Colon (tissue), 2 donors: ENCODE measurements around the gene KEAP1.

Experiments used
- FAIRE-seq: peaks from 2 replicates; lab custom pipeline; 2012; peaks lifted over from hg19 to GRCh38; lab: Jason Lieb, UNC
- donor health status: control.
- donor health status: control.

KEAP1 gene

GRCh38 chr19:10523135-10523636 lies 20.0 kb upstream of the KEAP1 start:
- FAIRE-seq, result no peak

GRCh38 chr19:10521461-10522171 lies 18.5 kb upstream of the KEAP1 start:
- FAIRE-seq, result no peak

- no peak for FAIRE-seq
Observed at GRCh38 chr19:10520652-10521318, 17.6 kb upstream of the KEAP1 start.

- no peak for FAIRE-seq
Observed at GRCh38 chr19:10519421-10519820, 16.3 kb upstream of the KEAP1 start.

DNA sequence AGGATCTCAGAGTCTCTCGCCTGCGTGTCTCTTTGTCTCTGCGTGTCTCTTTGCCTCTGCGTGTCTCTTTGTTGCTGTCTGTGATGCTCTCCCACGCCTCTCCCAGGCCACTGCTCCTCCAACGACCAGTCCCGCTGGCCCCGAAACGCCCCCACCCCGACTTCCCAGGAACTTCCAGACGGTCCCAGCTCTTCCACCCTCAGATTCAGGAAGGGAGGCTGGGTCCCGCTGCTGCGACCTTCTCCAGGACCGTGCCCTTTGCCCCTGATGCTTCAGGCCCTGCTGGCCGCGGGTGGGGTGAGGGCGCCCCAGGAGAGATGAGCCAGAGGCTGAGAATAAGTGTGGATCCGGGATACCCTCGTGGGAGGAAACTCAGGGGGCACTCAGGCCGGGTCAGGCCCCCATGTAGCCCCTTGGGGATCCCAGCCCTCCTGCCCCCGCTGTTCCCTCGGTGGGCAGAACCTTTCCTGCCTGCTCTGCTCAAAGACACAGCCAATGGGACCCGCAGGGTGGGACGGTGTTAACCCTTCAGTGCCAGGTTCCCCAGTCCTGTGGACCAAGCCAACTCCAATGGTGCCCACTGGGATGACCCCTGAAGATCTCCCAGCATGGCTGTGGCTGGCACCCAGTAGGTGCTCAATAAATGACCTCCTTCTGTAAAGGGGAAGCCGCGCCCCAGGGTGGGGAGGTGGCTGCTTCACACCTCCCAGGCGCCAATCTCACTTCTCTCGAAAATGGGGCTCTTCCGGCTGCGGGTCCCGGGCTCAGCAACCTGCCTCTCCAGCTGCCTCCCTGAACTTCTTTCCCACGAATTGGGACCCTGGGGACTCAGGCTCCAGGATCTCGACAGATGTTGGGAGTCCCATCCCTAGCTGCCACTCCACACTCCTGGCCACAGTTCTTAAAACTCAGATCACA lies 15.5 kb upstream of the KEAP1 start:
- FAIRE-seq, result no peak

- FAIRE-seq, result no peak
Observed at GRCh38 chr19:10517760-10518443, 14.7 kb upstream of the KEAP1 start.

DNA sequence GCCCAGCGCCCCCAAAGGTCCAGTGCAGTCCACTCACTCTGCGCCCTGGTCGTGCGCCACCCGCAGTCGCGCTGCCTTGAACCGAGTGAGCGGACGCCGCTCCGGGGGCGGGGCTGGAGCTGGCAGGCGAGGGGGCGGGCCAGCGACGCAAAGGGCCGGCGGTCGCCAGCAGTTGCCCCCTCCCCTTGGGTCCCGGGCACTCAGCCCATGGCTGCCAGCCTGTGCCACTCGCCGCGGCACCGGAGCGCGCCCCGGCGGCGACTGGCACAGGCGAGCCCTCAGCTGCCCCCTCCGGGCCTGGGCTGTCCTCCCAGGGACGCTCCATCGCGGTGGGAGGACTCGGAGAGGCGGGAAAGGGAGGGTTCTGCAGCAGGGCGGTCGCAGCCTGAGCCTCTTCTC lies 14.2 kb upstream of the KEAP1 start, which contains the start of gene S1PR5:
TSS of gene S1PR5 (minus strand) at position 87 of the 399 bp plus-strand sequence. CDS start 2,436 bp downstream, outside the sequence.
- no peak for FAIRE-seq

- no peak for FAIRE-seq
Observed at GRCh38 chr19:10516671-10517286, 13.6 kb upstream of the KEAP1 start.

- no peak for FAIRE-seq
Observed at GRCh38 chr19:10516064-10516385, 12.9 kb upstream of the KEAP1 start.

GRCh38 chr19:10514211-10515145 lies 11.3 kb upstream of the KEAP1 start:
- no peak for FAIRE-seq

DNA sequence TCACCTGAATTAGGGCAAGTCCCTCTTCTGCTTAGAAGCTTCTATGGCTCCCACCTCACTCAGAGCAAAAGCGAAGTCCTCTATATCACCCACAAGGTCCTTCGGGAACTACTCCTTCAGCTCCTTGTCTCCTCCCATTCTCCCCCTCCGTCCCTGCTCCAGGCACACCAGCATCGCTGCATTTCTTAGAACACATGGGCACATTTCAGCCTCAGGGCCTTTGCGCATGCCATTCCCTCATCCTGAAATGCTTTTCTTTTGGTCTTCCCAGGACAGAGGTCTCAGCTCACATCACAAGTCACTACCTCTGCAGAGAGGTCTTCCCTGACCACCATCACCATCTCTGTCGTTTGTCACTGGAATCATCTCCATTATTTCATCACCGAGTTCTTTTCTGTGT lies 10.1 kb upstream of the KEAP1 start:
- no peak for FAIRE-seq

DNA sequence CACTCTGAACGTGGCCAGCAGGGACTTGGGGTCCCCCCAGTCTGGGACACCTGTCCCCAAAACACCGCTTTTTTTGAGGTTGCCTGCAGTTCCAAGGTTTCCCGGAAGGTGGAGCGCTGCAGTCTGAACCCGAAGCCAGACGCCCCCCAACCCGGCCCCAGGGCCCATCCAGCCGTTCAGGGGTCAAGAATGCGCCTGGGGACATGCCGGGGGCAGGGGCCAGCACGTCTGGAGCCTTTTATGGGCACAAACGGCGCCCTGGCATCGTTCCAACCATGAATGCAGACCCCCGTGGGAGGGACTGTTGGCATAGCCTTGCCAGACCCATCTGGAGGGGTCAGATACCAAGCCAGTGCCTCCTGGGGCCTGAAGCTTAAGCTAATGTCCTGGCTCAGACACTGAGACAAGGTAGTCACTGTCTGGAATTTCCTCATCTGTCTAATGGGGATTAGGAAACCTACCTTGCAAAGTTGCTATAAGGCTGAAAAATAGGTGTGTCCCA lies 7.2 kb upstream of the KEAP1 start:
- FAIRE-seq, result no peak

DNA sequence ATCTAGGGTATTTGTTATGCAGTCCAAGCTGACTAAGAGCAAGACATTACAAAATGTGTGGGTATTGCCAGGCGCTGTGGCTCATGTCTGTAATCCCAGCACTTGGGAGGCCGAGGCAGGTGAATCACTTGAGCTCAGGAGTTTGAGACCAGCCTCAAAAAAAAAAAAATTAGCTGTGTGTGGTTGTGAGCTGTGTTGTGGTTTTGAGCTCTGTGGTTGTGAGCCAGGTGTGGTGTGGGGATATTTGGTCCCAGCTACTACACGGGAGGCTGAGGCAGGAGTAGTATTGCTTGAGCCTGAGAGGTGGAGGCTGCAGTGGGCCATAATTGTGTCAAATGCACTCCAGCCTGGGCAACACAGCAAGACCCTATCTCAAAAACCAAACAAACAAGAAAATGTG lies 5.6 kb upstream of the KEAP1 start:
- no peak for FAIRE-seq

GRCh38 chr19:10508036-10508435 lies 4.9 kb upstream of the KEAP1 start:
- FAIRE-seq, result no peak

DNA sequence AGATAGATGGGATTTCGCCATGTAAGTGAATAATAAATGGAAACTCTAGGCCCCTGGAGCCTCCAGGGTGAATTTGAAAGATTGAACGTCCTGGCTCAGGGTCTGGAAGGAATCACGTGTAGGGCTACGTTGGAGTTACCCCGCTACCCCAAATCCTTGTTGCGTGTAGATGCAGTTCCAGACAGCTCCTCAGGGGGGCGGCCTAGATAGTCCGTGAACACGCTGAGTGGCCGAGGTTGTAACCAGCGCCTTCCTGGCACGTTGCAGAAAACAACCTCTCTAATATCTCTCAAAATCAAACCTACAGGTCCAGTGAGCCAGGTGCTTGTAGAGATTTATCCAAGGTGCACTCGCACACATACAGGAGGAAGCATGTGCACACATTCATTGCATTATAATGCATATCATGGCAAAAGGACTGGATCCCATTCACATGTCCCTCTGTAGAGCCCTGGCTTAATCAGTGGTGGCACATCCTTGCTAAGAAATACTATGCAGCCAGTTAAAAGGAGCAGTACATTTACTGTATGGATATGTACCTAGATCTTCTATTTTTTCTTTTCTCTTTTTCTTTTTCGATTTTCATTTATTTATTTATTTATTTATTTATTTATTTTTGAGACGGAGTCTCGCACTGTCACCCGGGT lies 2.5 kb upstream of the KEAP1 start:
- no peak for FAIRE-seq

DNA sequence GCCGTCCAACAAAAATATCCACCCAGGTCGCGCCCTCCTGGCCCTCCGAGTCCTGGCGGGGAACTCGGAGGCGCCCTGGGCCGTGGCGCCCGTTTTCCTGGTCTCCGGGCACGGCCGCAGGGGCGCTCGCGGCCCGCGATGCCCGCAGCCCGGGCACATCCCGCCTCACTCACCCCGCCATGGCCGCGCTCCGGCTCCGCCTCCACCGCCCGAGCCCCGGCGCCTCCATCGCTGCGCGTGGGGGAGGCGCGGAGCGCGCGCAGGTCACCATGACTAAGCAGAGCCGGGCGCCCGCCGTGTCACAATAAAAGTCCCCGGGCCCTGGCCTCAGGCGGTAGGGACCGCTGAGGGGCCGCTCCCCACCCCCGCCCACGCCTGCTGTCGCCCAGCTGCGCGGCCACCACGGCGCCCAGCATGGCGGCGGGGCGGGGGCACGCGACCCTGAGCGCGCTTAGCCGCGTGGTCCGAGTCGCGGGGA lies 593 bp downstream of the KEAP1 start:
- FAIRE-seq, result no peak

DNA sequence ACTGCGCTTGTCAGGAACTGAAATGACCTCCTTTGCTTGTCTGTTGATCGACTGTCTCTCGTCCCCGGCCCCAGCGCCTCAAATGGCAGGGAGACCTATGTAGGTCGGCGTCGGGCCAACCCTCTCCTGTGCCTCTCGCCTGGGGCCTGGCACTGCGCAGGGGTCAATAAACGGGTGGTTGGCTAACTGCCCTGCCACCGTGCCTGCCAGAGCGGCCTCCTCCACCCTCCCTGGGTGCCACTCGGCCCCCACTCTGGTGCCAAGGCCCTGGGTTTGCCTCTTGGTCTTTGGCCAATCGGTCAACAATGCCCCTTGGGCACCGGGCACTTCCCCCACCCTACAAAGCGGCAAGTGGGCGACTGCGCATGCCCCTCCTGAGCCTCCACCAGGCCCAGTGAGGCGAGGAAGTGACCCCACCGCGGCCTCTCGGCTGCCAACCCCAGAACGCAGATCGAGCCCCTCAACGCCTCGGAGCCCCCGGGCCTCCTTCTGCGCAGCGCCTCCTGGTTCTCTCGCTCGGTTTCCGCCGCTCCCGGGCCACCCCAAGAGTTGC lies 1.1 kb downstream of the KEAP1 start:
- FAIRE-seq, result no peak

DNA sequence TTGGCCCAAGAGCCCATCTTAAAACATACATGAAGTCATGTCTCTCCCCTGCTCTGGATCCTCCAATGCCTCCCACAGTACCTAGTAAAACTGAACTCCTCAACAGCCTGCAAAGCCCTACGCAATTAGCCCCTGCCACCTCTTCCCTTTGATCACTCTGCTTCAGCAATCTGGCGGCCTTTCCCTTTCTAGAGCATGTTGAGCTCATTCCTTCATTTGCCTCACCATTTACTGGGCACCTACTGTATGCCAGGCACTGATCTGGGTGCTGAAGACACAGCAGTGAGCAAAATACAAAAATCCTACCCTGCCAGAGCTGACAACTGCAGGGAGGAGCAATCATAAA lies 2.9 kb downstream of the KEAP1 start:
- no peak for FAIRE-seq

DNA sequence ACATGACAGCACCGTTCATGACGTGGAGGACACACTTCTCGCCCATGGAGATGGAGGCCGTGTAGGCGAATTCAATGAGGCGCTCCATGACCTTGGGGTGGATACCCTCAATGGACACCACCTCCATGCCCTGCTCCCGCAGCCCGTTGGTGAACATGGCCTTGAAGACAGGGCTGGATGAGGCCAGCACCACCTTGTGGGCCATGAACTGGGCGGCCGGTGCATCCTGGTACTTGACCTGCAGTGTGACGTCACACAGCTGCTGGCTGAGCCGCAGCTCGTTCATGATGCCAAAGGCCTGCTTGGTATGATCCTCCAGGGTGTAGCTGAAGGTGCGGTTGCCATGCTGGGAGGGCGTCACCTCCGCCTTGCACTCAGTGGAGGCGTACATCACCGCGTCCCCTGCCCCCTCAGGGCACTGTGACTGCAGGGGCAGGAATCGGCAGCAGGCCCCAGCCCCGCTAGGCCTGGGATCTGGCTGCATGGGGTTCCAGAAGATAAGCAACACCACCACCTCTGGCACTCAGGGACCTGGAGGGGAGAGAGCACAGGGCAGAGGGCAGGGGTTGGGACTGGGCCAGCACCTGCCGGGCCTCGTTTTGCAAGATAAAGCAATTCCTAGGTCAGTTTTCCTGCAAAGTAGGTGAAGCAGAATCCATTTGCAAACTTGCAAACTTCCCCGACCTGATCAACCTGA lies 3.5 kb downstream of the KEAP1 start:
- FAIRE-seq, result no peak
